WTC11 (cell line): ENCODE results near the gene MMP24. TPM values are rescaled to one million over a fixed set of nuclear protein-coding genes. Genes with fewer than 3 reads are reported as not detected.
A peak's percentile ranks its signal among the peaks of the same experiment; 100 is the strongest.
"Not testable (repeated sequence)": the region's sequence is repeated elsewhere in the genome, so short reads cannot be mapped to it uniquely, and the experiment has no call there.

Experiments used
- ATAC-seq: fragments of 200-7000 bp; cut with Tn5 transposase; 2 replicates; pipeline ENCODE4 v1.10.0; 2021; ENCODE audit warnings: mild to moderate bottlenecking, moderate library complexity
- CTCF ChIA-PET: fragments of 300-600 bp; sonication (Branson Sonifier 250); formaldehyde crosslinking; loops from one replicate; lab custom pipeline; 2021; ENCODE audit warnings: antibody characterized with exemption; lab: Charles Lee
- POLR2A ChIA-PET: fragments of 350-600 bp; sonication (Branson Sonifier 250); formaldehyde crosslinking; loops from one replicate; lab custom pipeline; 2021; ENCODE audit warnings: antibody characterized with exemption; lab: Charles Lee
- DNase-seq: peaks from one replicate; pipeline ENCODE4 v3.0.0; 2021; ENCODE audit warnings: low spot score
- H3K27ac Mint-ChIP-seq: 2 replicates; pipeline ENCODE4 v1.8.0; 2021; ENCODE audit warnings: mixed read lengths
- H3K27me3 Mint-ChIP-seq: 2 replicates; pipeline ENCODE4 v1.8.0; 2021; ENCODE audit warnings: low read depth, mild to moderate bottlenecking, moderate library complexity, mixed read lengths
- H3K36me3 Mint-ChIP-seq: 2 replicates; pipeline ENCODE4 v1.8.0; 2021; ENCODE audit warnings: mixed read lengths
- H3K4me1 Mint-ChIP-seq: 2 replicates; pipeline ENCODE4 v1.8.0; 2022; ENCODE audit warnings: mixed read lengths
- H3K4me3 Mint-ChIP-seq: 2 replicates; pipeline ENCODE4 v1.8.0; 2021; ENCODE audit warnings: mild to moderate bottlenecking, moderate library complexity, mixed read lengths
- H3K9me3 Mint-ChIP-seq: 2 replicates; pipeline ENCODE4 v1.8.0; 2021; ENCODE audit warnings: mixed read lengths
- ATF1 ChIP-seq: sonication (generic); formaldehyde crosslinking; IDR thresholded peaks from 2 replicates; pipeline ENCODE4 v1.8.1; 2023; ENCODE audit warnings: mild to moderate bottlenecking, moderate library complexity, missing genetic modification reagents
- ATF2 ChIP-seq: sonication (generic); formaldehyde crosslinking; IDR thresholded peaks from 2 replicates; pipeline ENCODE4 v1.8.1; 2022; ENCODE audit warnings: low read depth, missing genetic modification reagents, borderline replicate concordance
- CDX4 ChIP-seq: fragments of 250-450 bp; sonication (Bioruptor Pico); IDR thresholded peaks from 2 replicates; pipeline ENCODE4 v1.9.0; 2021; ENCODE audit warnings: moderate library complexity, mild to moderate bottlenecking, inconsistent platforms, borderline replicate concordance
- CTCF ChIP-seq: fragments of 200-600 bp; IDR thresholded peaks from 2 replicates; pipeline ENCODE4 v1.8.0; 2022; ENCODE audit warnings: antibody characterized with exemption
- HMGXB4 ChIP-seq: sonication (generic); formaldehyde crosslinking; IDR thresholded peaks from 2 replicates; pipeline ENCODE4 v1.8.1; 2023; ENCODE audit warnings: mild to moderate bottlenecking, moderate library complexity, missing genetic modification reagents
- IRF1 ChIP-seq: sonication (generic); formaldehyde crosslinking; IDR thresholded peaks from 2 replicates; pipeline ENCODE4 v1.8.0; 2023; ENCODE audit warnings: missing genetic modification reagents
- IRF2 ChIP-seq: sonication (generic); formaldehyde crosslinking; IDR thresholded peaks from 2 replicates; pipeline ENCODE4 v1.8.0; 2022; ENCODE audit warnings: low read depth, missing genetic modification reagents, borderline replicate concordance
- JAZF1 ChIP-seq: fragments of 250-450 bp; sonication (Bioruptor Pico); IDR thresholded peaks from 2 replicates; pipeline ENCODE4 v1.9.0; 2021; ENCODE audit warnings: moderate library complexity, mild to moderate bottlenecking, inconsistent platforms
- MAX ChIP-seq: sonication (generic); formaldehyde crosslinking; IDR thresholded peaks from 2 replicates; pipeline ENCODE4 v1.8.0; 2022; ENCODE audit warnings: mild to moderate bottlenecking, missing genetic modification reagents
- OVOL2 ChIP-seq: fragments of 250-450 bp; sonication (Bioruptor Pico); IDR thresholded peaks from 2 replicates; pipeline ENCODE4 v1.9.0; 2021; ENCODE audit warnings: mild to moderate bottlenecking, borderline replicate concordance
- SMAD3 ChIP-seq: sonication (generic); formaldehyde crosslinking; IDR thresholded peaks from 2 replicates; pipeline ENCODE4 v1.8.0; 2022; ENCODE audit warnings: missing genetic modification reagents, mild to moderate bottlenecking, borderline replicate concordance
- TEAD1 ChIP-seq: sonication (generic); formaldehyde crosslinking; IDR thresholded peaks from 2 replicates; pipeline ENCODE4 v1.8.0; 2022; ENCODE audit warnings: mild to moderate bottlenecking, missing genetic modification reagents
- ZBTB21 ChIP-seq: sonication (generic); formaldehyde crosslinking; IDR thresholded peaks from 2 replicates; pipeline ENCODE4 v1.8.1; 2023; ENCODE audit warnings: mild to moderate bottlenecking, missing genetic modification reagents, borderline replicate concordance
- ZBTB43 ChIP-seq: sonication (generic); formaldehyde crosslinking; IDR thresholded peaks from 2 replicates; pipeline ENCODE4 v1.8.1; 2023; ENCODE audit warnings: mild to moderate bottlenecking, missing genetic modification reagents
- ZNF512 ChIP-seq: sonication (generic); formaldehyde crosslinking; IDR thresholded peaks from 2 replicates; pipeline ENCODE4 v1.8.1; 2022; ENCODE audit warnings: missing genetic modification reagents, borderline replicate concordance
- total RNA-seq: library from RNA; stranded (reverse); gene quantifications from 3 replicates; pipeline ENCODE4 v1.2.3, GENCODE V29; 2021

MMP24 gene
- total RNA-seq, 1 experiment from 2014 or later = 16.8 TPM

- Mint-ChIP-seq H3K4me1 (0 out of 2 replicates have a peak, but pooled peaks cover 3% of the 10 kb centered on the region), H3K4me3 (no peak overlapping the region), H3K27me3 (no peaks in the 10 kb centered on the region; the same call in 1 of the 2 replicates), H3K9me3 (peaks cover 61% of the 10 kb centered on the region), H3K27ac (no peak overlapping the region), H3K36me3 (peaks cover 23% of the 10 kb centered on the region)
- TF ChIP-seq ATF1 (CRISPR knock-in tag) (no peak), JAZF1 (CRISPR knock-in tag) (no peak), ZBTB43 (CRISPR knock-in tag) (no peak)
- no peak for DNase-seq
- ATAC-seq = no peak
- ChIA-PET POLR2A (interaction anchor here (0.6 kb wide), 1 partner anchor 66 kb away, joined by 9 read pairs; no protein-coding TSS in a partner anchor), CTCF (interaction anchor here (1.3 kb wide), 1 partner anchor 43 kb away, joined by 3 read pairs; no protein-coding TSS in a partner anchor)
Measured at GRCh38 chr20:35187584-35188190, 38.8 kb upstream of the MMP24 start.

- H3K27ac Mint-ChIP-seq = peak overlapping the region; percentile 38; the same call in 1 of the 2 replicates
- DNase-seq, ATAC-seq, H3K27me3 Mint-ChIP-seq, CTCF ChIA-PET, H3K4me3 Mint-ChIP-seq, POLR2A ChIA-PET, H3K4me1 Mint-ChIP-seq: not testable (repeated sequence)
- peaks cover 23% of the 10 kb centered on the region for H3K36me3 Mint-ChIP-seq
- H3K9me3 Mint-ChIP-seq = peaks cover 49% of the 10 kb centered on the region
Measured at GRCh38 chr20:35189223-35189622, 37.3 kb upstream of the MMP24 start.

- peaks cover 26% of the 10 kb centered on the region for H3K36me3 Mint-ChIP-seq
- no peak overlapping the region for H3K4me3 Mint-ChIP-seq
- H3K27ac Mint-ChIP-seq = no peak overlapping the region
- CTCF ChIA-PET = no interaction called here
- ATAC-seq = no peak
- TF ChIP-seq ZBTB21 (CRISPR knock-in tag) (no peak), TEAD1 (CRISPR knock-in tag) (no peak), IRF1 (CRISPR knock-in tag) (no peak), ATF2 (CRISPR knock-in tag) (no peak), IRF2 (CRISPR knock-in tag) (no peak)
- no peaks in the 10 kb centered on the region; the same call in 1 of the 2 replicates for H3K27me3 Mint-ChIP-seq
- 0 out of 2 replicates have a peak, but pooled peaks cover 3% of the 10 kb centered on the region for H3K4me1 Mint-ChIP-seq
- peaks cover 46% of the 10 kb centered on the region for H3K9me3 Mint-ChIP-seq
- no peak for DNase-seq
- POLR2A ChIA-PET = interaction anchor here (0.6 kb wide), 2 partner anchors 12 to 25 kb away, joined by 3 to 5 read pairs; no protein-coding TSS in a partner anchor
Measured at GRCh38 chr20:35190556-35190955, 35.9 kb upstream of the MMP24 start.

GRCh38 chr20:35191419-35192117 lies 34.9 kb upstream of the MMP24 start:
- H3K27me3 Mint-ChIP-seq = no peaks in the 10 kb centered on the region; the same call in 1 of the 2 replicates
- 0 out of 2 replicates have a peak, but pooled peaks cover 3% of the 10 kb centered on the region for H3K4me1 Mint-ChIP-seq
- peaks cover 30% of the 10 kb centered on the region for H3K36me3 Mint-ChIP-seq
- POLR2A ChIA-PET = interaction anchor here (0.6 kb wide), 1 partner anchor 24 kb away, joined by 3 read pairs; no protein-coding TSS in a partner anchor
- peaks cover 46% of the 10 kb centered on the region for H3K9me3 Mint-ChIP-seq
- no peak overlapping the region; the same call in 1 of the 2 replicates for H3K27ac Mint-ChIP-seq
- ATAC-seq = no peak
- H3K4me3 Mint-ChIP-seq = no peak overlapping the region
- no peak for DNase-seq
- CTCF ChIA-PET = no interaction called here
- TF ChIP-seq CDX4 = no peak
- no peak for TF ChIP-seq ZNF512 (CRISPR knock-in tag)
- TF ChIP-seq MAX (CRISPR knock-in tag) = no peak
- TF ChIP-seq SMAD3 (CRISPR knock-in tag) = no peak
- TF ChIP-seq JAZF1 (CRISPR knock-in tag) = no peak
- no peak for TF ChIP-seq OVOL2
- TF ChIP-seq HMGXB4 (CRISPR knock-in tag) = no peak
- TF ChIP-seq CTCF = no peak
